WTC11 (cell line): ENCODE measurements around the gene GFM2. TPM values are rescaled to one million over a fixed set of nuclear protein-coding genes. Genes with fewer than 3 reads are reported as not detected.

ENCODE experiments used
- ATAC-seq: fragments of 200-7000 bp; cut with Tn5 transposase; 2 replicates; pipeline ENCODE4 v1.10.0; 2021; ENCODE audit warnings: mild to moderate bottlenecking, moderate library complexity
- CTCF ChIA-PET: fragments of 300-600 bp; sonication (Branson Sonifier 250); formaldehyde crosslinking; loops from one replicate; lab custom pipeline; 2021; ENCODE audit warnings: antibody characterized with exemption; lab: Charles Lee
- POLR2A ChIA-PET: fragments of 350-600 bp; sonication (Branson Sonifier 250); formaldehyde crosslinking; loops from one replicate; lab custom pipeline; 2021; ENCODE audit warnings: antibody characterized with exemption; lab: Charles Lee
- DNase-seq: peaks from one replicate; pipeline ENCODE4 v3.0.0; 2021; ENCODE audit warnings: low spot score
- H3K27ac Mint-ChIP-seq: 2 replicates; pipeline ENCODE4 v1.8.0; 2021; ENCODE audit warnings: mixed read lengths
- H3K27me3 Mint-ChIP-seq: 2 replicates; pipeline ENCODE4 v1.8.0; 2021; ENCODE audit warnings: low read depth, mild to moderate bottlenecking, moderate library complexity, mixed read lengths
- H3K36me3 Mint-ChIP-seq: 2 replicates; pipeline ENCODE4 v1.8.0; 2021; ENCODE audit warnings: mixed read lengths
- H3K4me1 Mint-ChIP-seq: 2 replicates; pipeline ENCODE4 v1.8.0; 2022; ENCODE audit warnings: mixed read lengths
- H3K4me3 Mint-ChIP-seq: 2 replicates; pipeline ENCODE4 v1.8.0; 2021; ENCODE audit warnings: mild to moderate bottlenecking, moderate library complexity, mixed read lengths
- H3K9me3 Mint-ChIP-seq: 2 replicates; pipeline ENCODE4 v1.8.0; 2021; ENCODE audit warnings: mixed read lengths
- ESRRA ChIP-seq: sonication (generic); formaldehyde crosslinking; IDR thresholded peaks from 2 replicates; pipeline ENCODE4 v1.8.1; 2022; ENCODE audit warnings: mild to moderate bottlenecking, missing genetic modification reagents, borderline replicate concordance
- ETV6 ChIP-seq: sonication (generic); formaldehyde crosslinking; IDR thresholded peaks from 2 replicates; pipeline ENCODE4 v1.8.1; 2022; ENCODE audit warnings: mild to moderate bottlenecking, missing genetic modification reagents
- FOXP1 ChIP-seq: sonication (generic); formaldehyde crosslinking; IDR thresholded peaks from 2 replicates; pipeline ENCODE4 v1.8.0; 2022; ENCODE audit warnings: missing genetic modification reagents, mild to moderate bottlenecking, moderate library complexity, borderline replicate concordance
- GTF2I ChIP-seq: fragments of 250-450 bp; sonication (Bioruptor Pico); conservative IDR thresholded peaks from 2 replicates; pipeline ENCODE4 v1.4.0; 2021; ENCODE audit warnings: mild to moderate bottlenecking
- NR1H2 ChIP-seq: sonication (generic); formaldehyde crosslinking; IDR thresholded peaks from 2 replicates; pipeline ENCODE4 v1.9.0; 2021; ENCODE audit warnings: mild to moderate bottlenecking, moderate library complexity, missing genetic modification reagents
- OVOL2 ChIP-seq: fragments of 250-450 bp; sonication (Bioruptor Pico); IDR thresholded peaks from 2 replicates; pipeline ENCODE4 v1.9.0; 2021; ENCODE audit warnings: mild to moderate bottlenecking, borderline replicate concordance
- RELA ChIP-seq: sonication (generic); formaldehyde crosslinking; IDR thresholded peaks from 2 replicates; pipeline ENCODE4 v1.8.1; 2022; ENCODE audit warnings: missing genetic modification reagents, mild to moderate bottlenecking, borderline replicate concordance
- SMAD3 ChIP-seq: sonication (generic); formaldehyde crosslinking; IDR thresholded peaks from 2 replicates; pipeline ENCODE4 v1.8.0; 2022; ENCODE audit warnings: missing genetic modification reagents, mild to moderate bottlenecking, borderline replicate concordance
- ZBTB21 ChIP-seq: sonication (generic); formaldehyde crosslinking; IDR thresholded peaks from 2 replicates; pipeline ENCODE4 v1.8.1; 2023; ENCODE audit warnings: mild to moderate bottlenecking, missing genetic modification reagents, borderline replicate concordance
- ZBTB43 ChIP-seq: sonication (generic); formaldehyde crosslinking; IDR thresholded peaks from 2 replicates; pipeline ENCODE4 v1.8.1; 2023; ENCODE audit warnings: mild to moderate bottlenecking, missing genetic modification reagents
- ZNF138 ChIP-seq: sonication (generic); formaldehyde crosslinking; conservative IDR thresholded peaks from 2 replicates; pipeline ENCODE4 v1.8.1; 2022; ENCODE audit warnings: mild to moderate bottlenecking, moderate library complexity, missing genetic modification reagents
- ZNF263 ChIP-seq: sonication (generic); formaldehyde crosslinking; IDR thresholded peaks from 2 replicates; pipeline ENCODE4 v1.8.1; 2022; ENCODE audit warnings: low read depth, mild to moderate bottlenecking, moderate library complexity, missing genetic modification reagents
- ZNF396 ChIP-seq: fragments of 250-450 bp; sonication (Bioruptor Pico); IDR thresholded peaks from 2 replicates; pipeline ENCODE4 v1.8.0; 2021; ENCODE audit warnings: mild to moderate bottlenecking, moderate library complexity, borderline replicate concordance
- ZNF416 ChIP-seq: fragments of 250-450 bp; sonication (Bioruptor Pico); IDR thresholded peaks from 2 replicates; pipeline ENCODE4 v1.9.0; 2021; ENCODE audit warnings: mild to moderate bottlenecking, inconsistent platforms
- total RNA-seq: library from RNA; stranded (reverse); gene quantifications from 3 replicates; pipeline ENCODE4 v1.2.3, GENCODE V29; 2021
- TF ChIP-seq, protein P1 (sequence below): sonication (generic); formaldehyde crosslinking; IDR thresholded peaks from 2 replicates; pipeline ENCODE4 v1.8.0; 2022; ENCODE audit warnings: mild to moderate bottlenecking, missing genetic modification reagents
- TF ChIP-seq, protein P2 (sequence below): fragments of 250-450 bp; sonication (Bioruptor Pico); conservative IDR thresholded peaks from 2 replicates; pipeline ENCODE4 v1.9.0; 2021; ENCODE audit warnings: mild to moderate bottlenecking
- TF ChIP-seq, protein P3 (sequence below): sonication (generic); formaldehyde crosslinking; IDR thresholded peaks from 2 replicates; pipeline ENCODE4 v1.8.0; 2023; ENCODE audit warnings: mild to moderate bottlenecking, missing genetic modification reagents
- TF ChIP-seq, protein P4 (sequence below): sonication (generic); formaldehyde crosslinking; IDR thresholded peaks from 2 replicates; pipeline ENCODE4 v1.8.0; 2022; ENCODE audit warnings: mild to moderate bottlenecking, missing genetic modification reagents

GFM2 gene
- total RNA-seq, 1 experiment from 2014 or later, result 31.6 TPM

DNA sequence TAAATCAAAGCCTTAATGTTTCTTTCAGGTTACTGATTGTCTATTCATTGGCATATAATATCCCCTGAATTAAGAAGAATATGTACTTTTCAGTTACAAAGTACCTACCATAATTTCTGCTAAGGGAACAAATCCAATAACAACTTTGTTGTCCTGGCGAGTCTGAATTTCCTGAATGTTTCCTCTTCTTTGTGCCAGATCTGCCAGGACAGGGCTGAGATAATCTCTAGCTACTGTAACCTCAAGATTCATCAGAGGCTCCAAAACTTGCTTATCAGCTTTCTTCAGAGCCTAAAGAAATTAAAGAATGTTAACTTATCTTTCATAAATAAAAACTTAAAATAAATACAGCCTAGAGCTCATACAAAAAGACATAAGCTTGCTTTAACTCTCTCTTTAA lies 44.6 kb downstream of the GFM2 start (continued):
- TF ChIP-seq, protein P1, sequence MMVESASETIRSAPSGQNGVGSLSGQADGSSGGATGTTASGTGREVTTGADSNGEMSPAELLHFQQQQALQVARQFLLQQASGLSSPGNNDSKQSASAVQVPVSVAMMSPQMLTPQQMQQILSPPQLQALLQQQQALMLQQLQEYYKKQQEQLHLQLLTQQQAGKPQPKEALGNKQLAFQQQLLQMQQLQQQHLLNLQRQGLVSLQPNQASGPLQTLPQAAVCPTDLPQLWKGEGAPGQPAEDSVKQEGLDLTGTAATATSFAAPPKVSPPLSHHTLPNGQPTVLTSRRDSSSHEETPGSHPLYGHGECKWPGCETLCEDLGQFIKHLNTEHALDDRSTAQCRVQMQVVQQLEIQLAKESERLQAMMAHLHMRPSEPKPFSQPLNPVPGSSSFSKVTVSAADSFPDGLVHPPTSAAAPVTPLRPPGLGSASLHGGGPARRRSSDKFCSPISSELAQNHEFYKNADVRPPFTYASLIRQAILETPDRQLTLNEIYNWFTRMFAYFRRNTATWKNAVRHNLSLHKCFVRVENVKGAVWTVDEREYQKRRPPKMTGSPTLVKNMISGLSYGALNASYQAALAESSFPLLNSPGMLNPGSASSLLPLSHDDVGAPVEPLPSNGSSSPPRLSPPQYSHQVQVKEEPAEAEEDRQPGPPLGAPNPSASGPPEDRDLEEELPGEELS (CRISPR knock-in tag), result no peak
- no peak for TF ChIP-seq ZNF396 (CRISPR knock-in tag)
- no peak for TF ChIP-seq ZBTB21 (CRISPR knock-in tag)
- no peak for TF ChIP-seq NR1H2 (CRISPR knock-in tag)
- TF ChIP-seq, protein P2, sequence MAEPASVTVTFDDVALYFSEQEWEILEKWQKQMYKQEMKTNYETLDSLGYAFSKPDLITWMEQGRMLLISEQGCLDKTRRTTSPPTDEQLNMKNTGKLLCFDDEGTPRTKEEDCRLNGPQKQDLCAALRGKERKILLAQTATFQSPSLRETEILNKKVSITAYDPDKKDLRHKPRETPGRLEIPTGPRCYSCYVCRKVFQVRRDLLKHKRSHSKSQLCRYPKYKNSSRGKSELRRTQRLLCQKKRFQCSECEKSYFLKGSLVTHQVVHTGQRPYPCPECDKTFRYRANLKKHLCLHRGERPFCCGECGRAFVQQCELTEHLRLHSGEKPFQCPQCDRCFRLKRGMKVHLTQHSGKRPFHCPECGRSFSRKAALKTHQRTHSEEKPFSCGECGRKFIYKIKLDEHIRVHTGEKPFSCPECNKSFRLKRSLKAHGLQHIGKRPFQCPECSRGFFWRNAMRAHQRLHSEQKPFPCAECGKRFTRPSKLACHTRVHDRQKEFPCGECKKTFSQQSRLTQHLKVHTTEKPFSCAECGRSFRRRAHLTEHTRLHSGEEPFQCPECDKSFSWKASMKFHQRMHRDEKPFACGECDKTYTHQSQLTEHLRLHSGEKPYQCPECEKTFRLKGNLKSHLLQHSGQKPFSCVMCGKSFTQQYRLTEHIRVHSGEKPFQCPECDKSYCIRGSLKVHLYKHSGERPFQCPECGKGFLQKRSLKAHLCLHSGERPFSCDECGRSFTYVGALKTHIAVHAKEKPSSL (CRISPR knock-in tag), result no peak
- no peak for TF ChIP-seq ETV6 (CRISPR knock-in tag)

GRCh38 chr5:74717596-74717995 lies 49.3 kb downstream of the GFM2 start:
- no peaks in the 10 kb centered on the region for H3K27me3 Mint-ChIP-seq
- DNase-seq (no peak), ATAC-seq (no peak)
- H3K4me3 Mint-ChIP-seq, result no peak overlapping the region
- POLR2A ChIA-PET, result no interaction called here
- TF ChIP-seq FOXP1, result no peak
- no peak for TF ChIP-seq ZBTB43 (CRISPR knock-in tag)
- TF ChIP-seq SMAD3 (CRISPR knock-in tag), result no peak
- TF ChIP-seq ESRRA (CRISPR knock-in tag), result no peak
- TF ChIP-seq, protein P3, sequence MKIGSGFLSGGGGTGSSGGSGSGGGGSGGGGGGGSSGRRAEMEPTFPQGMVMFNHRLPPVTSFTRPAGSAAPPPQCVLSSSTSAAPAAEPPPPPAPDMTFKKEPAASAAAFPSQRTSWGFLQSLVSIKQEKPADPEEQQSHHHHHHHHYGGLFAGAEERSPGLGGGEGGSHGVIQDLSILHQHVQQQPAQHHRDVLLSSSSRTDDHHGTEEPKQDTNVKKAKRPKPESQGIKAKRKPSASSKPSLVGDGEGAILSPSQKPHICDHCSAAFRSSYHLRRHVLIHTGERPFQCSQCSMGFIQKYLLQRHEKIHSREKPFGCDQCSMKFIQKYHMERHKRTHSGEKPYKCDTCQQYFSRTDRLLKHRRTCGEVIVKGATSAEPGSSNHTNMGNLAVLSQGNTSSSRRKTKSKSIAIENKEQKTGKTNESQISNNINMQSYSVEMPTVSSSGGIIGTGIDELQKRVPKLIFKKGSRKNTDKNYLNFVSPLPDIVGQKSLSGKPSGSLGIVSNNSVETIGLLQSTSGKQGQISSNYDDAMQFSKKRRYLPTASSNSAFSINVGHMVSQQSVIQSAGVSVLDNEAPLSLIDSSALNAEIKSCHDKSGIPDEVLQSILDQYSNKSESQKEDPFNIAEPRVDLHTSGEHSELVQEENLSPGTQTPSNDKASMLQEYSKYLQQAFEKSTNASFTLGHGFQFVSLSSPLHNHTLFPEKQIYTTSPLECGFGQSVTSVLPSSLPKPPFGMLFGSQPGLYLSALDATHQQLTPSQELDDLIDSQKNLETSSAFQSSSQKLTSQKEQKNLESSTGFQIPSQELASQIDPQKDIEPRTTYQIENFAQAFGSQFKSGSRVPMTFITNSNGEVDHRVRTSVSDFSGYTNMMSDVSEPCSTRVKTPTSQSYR (CRISPR knock-in tag), result no peak
- no peak for TF ChIP-seq ZNF416
- TF ChIP-seq GTF2I, result no peak
- no peak for TF ChIP-seq RELA (CRISPR knock-in tag)
- no peak for TF ChIP-seq ZNF138
- no peak for TF ChIP-seq OVOL2 (CRISPR knock-in tag)
- TF ChIP-seq, protein P4, sequence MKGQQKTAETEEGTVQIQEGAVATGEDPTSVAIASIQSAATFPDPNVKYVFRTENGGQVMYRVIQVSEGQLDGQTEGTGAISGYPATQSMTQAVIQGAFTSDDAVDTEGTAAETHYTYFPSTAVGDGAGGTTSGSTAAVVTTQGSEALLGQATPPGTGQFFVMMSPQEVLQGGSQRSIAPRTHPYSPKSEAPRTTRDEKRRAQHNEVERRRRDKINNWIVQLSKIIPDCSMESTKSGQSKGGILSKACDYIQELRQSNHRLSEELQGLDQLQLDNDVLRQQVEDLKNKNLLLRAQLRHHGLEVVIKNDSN, result no peak
- TF ChIP-seq ZNF263 (CRISPR knock-in tag), result no peak
- TF ChIP-seq, protein P1 (CRISPR knock-in tag), result no peak
- TF ChIP-seq, all 79 proteins: peak for 0
- Mint-ChIP-seq H3K9me3 (no peaks in the 10 kb centered on the region), H3K36me3 (peaks cover 17% of the 10 kb centered on the region), H3K4me1 (no peaks in the 10 kb centered on the region), H3K27ac (no peak overlapping the region)
- CTCF ChIA-PET, result no interaction called here
